IMR-90 (cell line): ENCODE data around the gene MSH5. TPM values are rescaled to one million over a fixed set of nuclear protein-coding genes. Genes with fewer than 3 reads are reported as not detected.

Experiments
- ATAC-seq: fragments of 200-7000 bp; cut with Tn5 transposase; 2 replicates; pipeline ENCODE4 v1.9.1; 2020; ENCODE audit warnings: low read depth, mild to moderate bottlenecking, moderate library complexity
- BruUV-seq: library from RNA; stranded (reverse); fragments of 400-500 nt; replicated peaks from 2 replicates; lab custom pipeline; 2021; lab: Mats Ljungman, UMichigan
- CTCF ChIA-PET: fragments of 300-600 bp; formaldehyde crosslinking; extraction: SDS; loops from one replicate; lab custom pipeline; 2021; ENCODE audit warnings: antibody characterized with exemption; lab: Yijun Ruan, JAX
- POLR2A ChIA-PET: fragments of 300-600 bp; sonication (Branson Sonifier 250); formaldehyde crosslinking; loops from one replicate; lab custom pipeline; 2022; ENCODE audit warnings: antibody characterized with exemption; ENCODE audit not compliant: unreplicated experiment; lab: Charles Lee
- DNase-seq: peaks from one replicate; pipeline ENCODE4 v3.0.0; 2013
- H2AFZ ChIP-seq: replicated peaks from 2 replicates; pipeline ENCODE3; 2013; ENCODE audit warnings: low read length, mild to moderate bottlenecking; ENCODE audit not compliant: poor library complexity
- H2AK5ac ChIP-seq: 2 replicates; pipeline ENCODE4 v1.6.1; 2013; ENCODE audit warnings: low read depth, low read length, inconsistent platforms
- H2AK9ac ChIP-seq: replicated peaks from 2 replicates; pipeline ENCODE3; 2013; ENCODE audit warnings: mild to moderate bottlenecking, low read depth, low read length, moderate library complexity; ENCODE audit not compliant: poor library complexity
- H2BK120ac ChIP-seq: 2 replicates; pipeline ENCODE4 v1.6.1; 2013; ENCODE audit warnings: low read depth, low read length, inconsistent platforms
- H2BK15ac ChIP-seq: 3 replicates; pipeline ENCODE4 v1.6.1; 2013; ENCODE audit warnings: low read depth, low read length, inconsistent platforms
- H2BK20ac ChIP-seq: 2 replicates; pipeline ENCODE4 v1.6.1; 2013; ENCODE audit warnings: low read depth, mild to moderate bottlenecking, inconsistent platforms, low read length, moderate library complexity
- H2BK5ac ChIP-seq: 2 replicates; pipeline ENCODE4 v1.6.1; 2013; ENCODE audit warnings: mild to moderate bottlenecking, low read depth, low read length, inconsistent platforms; ENCODE audit not compliant: poor library complexity, severe bottlenecking
- H3K14ac ChIP-seq: replicated peaks from 2 replicates; pipeline ENCODE4 v1.6.1; 2013; ENCODE audit warnings: low read depth, low read length, inconsistent platforms
- H3K18ac ChIP-seq: 2 replicates; pipeline ENCODE4 v1.6.1; 2013; ENCODE audit warnings: low read depth, low read length, control low read depth
- H3K23ac ChIP-seq: 2 replicates; pipeline ENCODE4 v1.6.1; 2013; ENCODE audit warnings: low read depth, low read length, inconsistent platforms
- H3K27ac ChIP-seq: 2 replicates; pipeline ENCODE4 v1.5.1; 2013; ENCODE audit warnings: mild to moderate bottlenecking, control low read depth, low read length; ENCODE audit not compliant: insufficient read depth
- H3K27me3 ChIP-seq: 2 replicates; pipeline ENCODE4 v1.6.1; 2013; ENCODE audit warnings: low read length; ENCODE audit not compliant: control insufficient read depth, insufficient read depth
- H3K36me3 ChIP-seq: 2 replicates; pipeline ENCODE4 v1.6.1; 2013; ENCODE audit warnings: low read length, mixed read lengths; ENCODE audit not compliant: control insufficient read depth, insufficient read depth
- H3K4ac ChIP-seq: 2 replicates; pipeline ENCODE4 v1.6.1; 2013; ENCODE audit warnings: low read depth, low read length, inconsistent platforms
- H3K4me1 ChIP-seq: 2 replicates; pipeline ENCODE4 v1.6.1; 2013; ENCODE audit warnings: low read length, mixed read lengths; ENCODE audit not compliant: control insufficient read depth, insufficient read depth
- H3K4me2 ChIP-seq: 2 replicates; pipeline ENCODE4 v1.6.1; 2013; ENCODE audit warnings: low read depth, mild to moderate bottlenecking, control low read depth, low read length, moderate library complexity
- H3K4me3 ChIP-seq: 2 replicates; pipeline ENCODE4 v1.5.1; 2013; ENCODE audit warnings: low read depth, mild to moderate bottlenecking, control low read depth, low read length, moderate library complexity; ENCODE audit not compliant: insufficient read depth
- H3K56ac ChIP-seq: 2 replicates; pipeline ENCODE4 v1.6.1; 2013; ENCODE audit warnings: low read length, inconsistent platforms; ENCODE audit not compliant: insufficient read depth; ENCODE audit errors: extremely low read depth
- H3K79me1 ChIP-seq, 2 experiments: 2 replicates each; pipeline ENCODE4 v1.6.1; 2013; ENCODE audit warnings: low read length in 2 of 2, inconsistent platforms in 1 of 2, low read depth in 1 of 2
- H3K9ac ChIP-seq: 2 replicates; pipeline ENCODE4 v1.6.1; 2013; ENCODE audit warnings: low read depth, low read length, control low read depth
- H3K9me1 ChIP-seq: 2 replicates; pipeline ENCODE4 v1.6.1; 2013; ENCODE audit warnings: low read length, inconsistent platforms; ENCODE audit not compliant: insufficient read depth
- H3K9me3 ChIP-seq: 2 replicates; pipeline ENCODE4 v1.6.1; 2013; ENCODE audit warnings: low read length; ENCODE audit not compliant: control insufficient read depth, insufficient read depth
- H4K20me1 ChIP-seq: 2 replicates; pipeline ENCODE4 v1.6.1; 2013; ENCODE audit warnings: low read length, inconsistent platforms; ENCODE audit not compliant: insufficient read depth
- H4K5ac ChIP-seq: 2 replicates; pipeline ENCODE4 v1.6.1; 2013; ENCODE audit warnings: mild to moderate bottlenecking, low read depth, low read length, control low read depth
- H4K8ac ChIP-seq, 2 experiments: 2 replicates each; pipeline ENCODE4 v1.6.1; 2013; ENCODE audit warnings: low read depth in 2 of 2, low read length in 2 of 2, control low read depth in 1 of 2, inconsistent platforms in 1 of 2
- H4K91ac ChIP-seq: 2 replicates; pipeline ENCODE4 v1.6.1; 2013; ENCODE audit warnings: low read depth, low read length, inconsistent platforms; ENCODE audit not compliant: insufficient read depth
- CHD1 ChIP-seq: IDR thresholded peaks from 2 replicates; pipeline ENCODE4 v1.6.1; 2012; ENCODE audit warnings: low read depth, low read length, improper control_type of control experiment
- MAZ ChIP-seq: IDR thresholded peaks from 2 replicates; pipeline ENCODE4 v1.6.1; 2012; ENCODE audit warnings: low read depth, mild to moderate bottlenecking, low read length, improper control_type of control experiment, moderate library complexity, borderline replicate concordance
- NFE2L2 ChIP-seq: fragments of 150-350 bp; IDR thresholded peaks from 2 replicates; pipeline ENCODE4 v1.6.1; 2016; ENCODE audit warnings: low read depth, mild to moderate bottlenecking, low read length
- WGBS, 2 experiments: methylation state at CpG; one replicate each; pipeline versions ENCODE4 v1.1.5 to v1.1.7; 2013; ENCODE audit warnings: missing lambda C conversion rate in 2 of 2; ENCODE audit not compliant: insufficient read length in 1 of 2; ENCODE audit errors: extremely low coverage in 2 of 2; 5-methylcytosine and 5-hydroxymethylcytosine counted together
- dilution Hi-C: fragments of 300-500 bp; cut with HindIII; formaldehyde crosslinking; loops from one replicate; pipeline ENCODE4 v1.14.3; 2018; ENCODE audit warnings: low sequenced_read_pairs; ENCODE audit not compliant: unreplicated experiment
- in situ Hi-C: fragments of 300-500 bp; cut with MboI; formaldehyde crosslinking; loops from 3 replicates; pipeline ENCODE4 v1.14.3; 2019; ENCODE audit warnings: low sequenced_read_pairs, inconsistent platforms, mixed read lengths
- intact Hi-C: fragments of 100-400 bp; cut with micrococcal nuclease; formaldehyde crosslinking; loops from 2 replicates; pipeline ENCODE4 v1.10.0; 2022
- polyA plus RNA-seq, 3 experiments: library from polyadenylated mRNA; depleted of rRNA; stranded (reverse); fragments of >200 nt; gene quantifications; 2 replicates each; pipeline ENCODE4 v1.2.3, GENCODE V29; 2012; ENCODE audit warnings: low replicate concordance in 1 of 3
- total RNA-seq: library from RNA; depleted of rRNA; stranded (reverse); fragments of >200 nt; gene quantifications from 2 replicates; pipeline ENCODE4 v1.2.3, GENCODE V29; 2012

Gene MSH5
- total and polyA plus RNA-seq, 2 of the 4 experiments (the other 2 are of a cell fraction): 5.6 to 15.7 TPM

DNA sequence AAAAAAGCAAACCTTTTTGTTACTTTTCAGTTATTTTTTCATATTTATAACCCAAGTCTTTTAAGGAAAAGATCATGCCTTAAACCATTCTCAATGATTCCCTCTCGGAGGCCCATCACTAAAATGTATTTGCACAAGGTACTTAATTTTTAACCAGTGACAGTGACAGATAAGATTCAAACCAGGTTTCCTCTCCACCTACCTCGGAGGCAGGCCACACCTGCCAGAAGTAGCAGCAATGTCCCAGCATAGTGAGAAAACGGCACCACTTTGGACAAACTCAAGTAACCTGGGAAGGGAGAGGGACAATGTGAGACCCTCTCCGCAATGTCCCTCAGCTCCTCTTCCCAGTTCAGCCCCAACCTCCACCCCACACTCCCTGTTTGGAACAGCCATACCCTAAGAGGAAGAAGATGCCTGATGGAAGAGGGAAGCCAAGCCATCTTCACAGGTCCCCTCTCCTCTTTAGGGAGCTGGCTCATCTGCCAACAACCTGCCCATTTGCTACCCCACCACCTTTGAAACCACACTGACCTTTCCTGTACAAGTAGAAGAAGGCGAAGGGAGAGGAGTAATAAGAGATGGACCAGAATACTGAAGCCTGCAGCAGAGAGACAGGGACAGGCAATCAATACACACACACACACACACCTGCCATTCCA, 38.9 kb upstream of the MSH5 start:
- H2BK120ac ChIP-seq: no peak overlapping the region
- 0 out of 2 replicates have a peak overlapping the region, but pooled peaks have one; percentile 10 for H3K9ac ChIP-seq
- no peak overlapping the region for H3K4me2 ChIP-seq
- DNase-seq (no peak), ATAC-seq (no peak)
- H3K27ac ChIP-seq: no peak overlapping the region
- no peaks in the 10 kb centered on the region for H3K9me3 ChIP-seq
- H2AFZ ChIP-seq: no peak overlapping the region
- no peaks in the 10 kb centered on the region for H3K27me3 ChIP-seq
- H3K18ac ChIP-seq: no peak overlapping the region
- H3K23ac ChIP-seq: peak overlapping the region; percentile 78
- H3K4me1 ChIP-seq: peaks cover 6% of the 10 kb centered on the region
- TF ChIP-seq CHD1 (no peak), MAZ (no peak), NFE2L2 (no peak)
- H3K56ac ChIP-seq: no peak overlapping the region
- 100% methylated on average over 1 of the region's 5 CpGs; no CpG with 5 or more reads in 1 of the 2 experiments for WGBS, 2 experiments
- H2AK9ac ChIP-seq: no peak overlapping the region
- no peak overlapping the region for H3K4ac ChIP-seq
- no peak overlapping the region for H2BK20ac ChIP-seq
- H2BK15ac ChIP-seq: no peak overlapping the region
- 0 out of 2 replicates have a peak overlapping the region, but pooled peaks have one; percentile 6 for H3K14ac ChIP-seq
- BruUV-seq: no TSS peak
- dilution Hi-C loops (no loop called here), in situ Hi-C loops (no loop called here), intact Hi-C loops (no loop called here)
- H4K8ac ChIP-seq: no peak overlapping the region
- no peak overlapping the region for H4K91ac ChIP-seq
- peaks cover 10% of the 10 kb centered on the region for H3K9me1 ChIP-seq
- no peak overlapping the region for H2BK5ac ChIP-seq
- no peak overlapping the region for H4K5ac ChIP-seq
- H4K20me1 ChIP-seq: 0 out of 2 replicates have a peak, but pooled peaks cover 11% of the 10 kb centered on the region
- H3K4me3 ChIP-seq: no peak overlapping the region
- H2AK5ac ChIP-seq: peak overlapping the region; percentile 7
- H3K79me1 ChIP-seq: peaks cover 21 to 48% of the 10 kb centered on the region in 2 experiments
- CTCF ChIA-PET: no interaction called here
- POLR2A ChIA-PET: no interaction called here
- peaks cover 16% of the 10 kb centered on the region for H3K36me3 ChIP-seq
